H9 (cell line): Measurements from ENCODE around the gene RORC. TPM values are rescaled to one million over a fixed set of nuclear protein-coding genes. Genes with fewer than 3 reads are reported as not detected.

Source experiments
- DNase-seq: peaks from one replicate; pipeline ENCODE4 v3.0.0-alpha.2; 2017
- H2AFZ ChIP-seq: one replicate; pipeline ENCODE4 v1.6.1; 2013; ENCODE audit warnings: mild to moderate bottlenecking, low read length, control low read depth, moderate library complexity
- H2AK5ac ChIP-seq: 2 replicates; pipeline ENCODE4 v1.6.1; 2013; ENCODE audit warnings: low read length, control low read depth, mixed read lengths; ENCODE audit not compliant: insufficient read length
- H2BK120ac ChIP-seq: one replicate; pipeline ENCODE4 v1.6.1; 2013; ENCODE audit warnings: low read depth, mild to moderate bottlenecking, low read length, control low read depth, inconsistent platforms; ENCODE audit not compliant: poor library complexity, severe bottlenecking
- H2BK12ac ChIP-seq: 2 replicates; pipeline ENCODE4 v1.6.1; 2013; ENCODE audit warnings: low read length, control low read depth, mixed read lengths, low read depth; ENCODE audit not compliant: insufficient read length
- H2BK15ac ChIP-seq: 2 replicates; pipeline ENCODE4 v1.6.1; 2013; ENCODE audit warnings: low read depth, low read length, control low read depth
- H2BK20ac ChIP-seq: one replicate; pipeline ENCODE4 v1.6.1; 2013; ENCODE audit warnings: low read depth, mild to moderate bottlenecking, low read length, control low read depth, inconsistent platforms; ENCODE audit not compliant: poor library complexity, severe bottlenecking
- H2BK5ac ChIP-seq: 2 replicates; pipeline ENCODE4 v1.6.1; 2013; ENCODE audit warnings: low read length, control low read depth, mixed read lengths; ENCODE audit not compliant: insufficient read length
- H3K14ac ChIP-seq: 2 replicates; pipeline ENCODE4 v1.6.1; 2013; ENCODE audit warnings: low read length, control low read depth; ENCODE audit not compliant: insufficient read depth
- H3K18ac ChIP-seq: 2 replicates; pipeline ENCODE4 v1.6.1; 2013; ENCODE audit warnings: low read depth, mild to moderate bottlenecking, mixed read lengths, low read length, control low read depth; ENCODE audit not compliant: insufficient read length
- H3K23ac ChIP-seq: 2 replicates; pipeline ENCODE4 v1.6.1; 2013; ENCODE audit warnings: low read length, control low read depth, mixed read lengths, low read depth; ENCODE audit not compliant: insufficient read length
- H3K23me2 ChIP-seq: 2 replicates; pipeline ENCODE4 v1.6.1; 2013; ENCODE audit warnings: low read depth, mild to moderate bottlenecking, mixed read lengths, low read length, control low read depth; ENCODE audit not compliant: insufficient read length, poor library complexity, severe bottlenecking
- H3K27ac ChIP-seq: 2 replicates; pipeline ENCODE4 v1.5.1; 2013; ENCODE audit warnings: low read length, control low read depth, mixed read lengths, low read depth; ENCODE audit not compliant: insufficient read length
- H3K27me3 ChIP-seq: 2 replicates; pipeline ENCODE4 v1.6.1; 2013; ENCODE audit warnings: low read length, control low read depth, inconsistent platforms; ENCODE audit not compliant: insufficient read depth
- H3K4ac ChIP-seq: 2 replicates; pipeline ENCODE4 v1.6.1; 2013; ENCODE audit warnings: low read depth, mild to moderate bottlenecking, control low read depth, inconsistent platforms, low read length, moderate library complexity
- H3K4me1 ChIP-seq: 2 replicates; pipeline ENCODE4 v1.6.1; 2013; ENCODE audit warnings: low read length, control low read depth, inconsistent platforms; ENCODE audit not compliant: insufficient read depth
- H3K4me2 ChIP-seq: 2 replicates; pipeline ENCODE4 v1.6.1; 2013; ENCODE audit warnings: low read length, control low read depth, mixed read lengths; ENCODE audit not compliant: insufficient read length, insufficient read depth
- H3K56ac ChIP-seq: 2 replicates; pipeline ENCODE4 v1.6.1; 2013; ENCODE audit warnings: low read depth, mild to moderate bottlenecking, mixed read lengths, low read length, control low read depth; ENCODE audit not compliant: insufficient read length
- H3K79me1 ChIP-seq: 2 replicates; pipeline ENCODE4 v1.6.1; 2013; ENCODE audit warnings: low read depth, mild to moderate bottlenecking, moderate library complexity, low read length, control low read depth, inconsistent platforms; ENCODE audit not compliant: insufficient read depth, poor library complexity, severe bottlenecking
- H3K79me2 ChIP-seq: 2 replicates; pipeline ENCODE4 v1.6.1; 2013; ENCODE audit warnings: low read length, control low read depth, inconsistent platforms; ENCODE audit not compliant: insufficient read depth
- H3K9ac ChIP-seq: 2 replicates; pipeline ENCODE4 v1.6.1; 2013; ENCODE audit warnings: low read length, control low read depth, mixed read lengths; ENCODE audit not compliant: insufficient read length; ENCODE audit errors: extremely low read depth
- H3K9me3 ChIP-seq: one replicate; pipeline ENCODE4 v1.6.1; 2013; ENCODE audit warnings: low read depth, low read length, inconsistent platforms; ENCODE audit not compliant: control insufficient read depth
- H3T11ph ChIP-seq: one replicate; pipeline ENCODE4 v1.6.1; 2013; ENCODE audit warnings: mild to moderate bottlenecking, low read length, control low read depth, inconsistent platforms
- H4K20me1 ChIP-seq: one replicate; pipeline ENCODE4 v1.6.1; 2013; ENCODE audit not compliant: control insufficient read depth, insufficient read length, insufficient read depth
- H4K5ac ChIP-seq: 2 replicates; pipeline ENCODE4 v1.6.1; 2013; ENCODE audit warnings: low read depth, mild to moderate bottlenecking, mixed read lengths, low read length, control low read depth; ENCODE audit not compliant: insufficient read length
- H4K8ac ChIP-seq: replicated peaks from 2 replicates; pipeline ENCODE4 v1.6.1; 2013; ENCODE audit warnings: low read length, control low read depth, mixed read lengths, low read depth; ENCODE audit not compliant: insufficient read length
- H4K91ac ChIP-seq: 2 replicates; pipeline ENCODE4 v1.6.1; 2013; ENCODE audit warnings: low read depth, mild to moderate bottlenecking, moderate library complexity, mixed read lengths, low read length, control low read depth; ENCODE audit not compliant: insufficient read length
- H3K27ac Mint-ChIP-seq, 3 experiments: 2 replicates in 2 of 3; 3 replicates in 1 of 3; pipeline ENCODE4 v1.8.0; 2020 to 2021; ENCODE audit warnings: mixed read lengths in 3 of 3, mild to moderate bottlenecking in 1 of 3, moderate library complexity in 1 of 3
- H3K27me3 Mint-ChIP-seq: 2 replicates; pipeline ENCODE4 v1.8.0; 2021; ENCODE audit warnings: low read depth, mild to moderate bottlenecking, moderate library complexity, mixed read lengths
- H3K36me3 Mint-ChIP-seq, 3 experiments: 2 replicates in 2 of 3; 3 replicates in 1 of 3; pipeline ENCODE4 v1.8.0; 2020 to 2021; ENCODE audit warnings: low read depth in 3 of 3, mixed read lengths in 3 of 3; ENCODE audit not compliant: insufficient read depth in 1 of 3
- H3K4me1 Mint-ChIP-seq, 2 experiments: 2 replicates each; pipeline ENCODE4 v1.8.0; 2020; ENCODE audit warnings: mixed read lengths in 2 of 2
- H3K4me3 Mint-ChIP-seq, 2 experiments: 2 replicates in 1 of 2; 3 replicates in 1 of 2; pipeline ENCODE4 v1.8.0; 2020 to 2021; ENCODE audit warnings: mild to moderate bottlenecking in 2 of 2, mixed read lengths in 2 of 2, moderate library complexity in 1 of 2
- H3K9me3 Mint-ChIP-seq, 2 experiments: 2 replicates in 1 of 2; 3 replicates in 1 of 2; pipeline ENCODE4 v1.8.0; 2020; ENCODE audit warnings: mild to moderate bottlenecking in 2 of 2, mixed read lengths in 2 of 2, moderate library complexity in 1 of 2
- WGBS: extraction: QIAGEN DNeasy Blood & Tissue Kit; methylation state at CpG from one replicate; pipeline ENCODE4 v1.1.7; 2013; ENCODE audit warnings: missing lambda C conversion rate, low lambda C conversion rate, mixed read lengths; ENCODE audit not compliant: insufficient read length; ENCODE audit errors: extremely low coverage; 5-methylcytosine and 5-hydroxymethylcytosine counted together
- total RNA-seq: library from RNA; stranded (reverse); gene quantifications from 2 replicates; pipeline ENCODE4 v1.2.1, GENCODE V29; 2021
- TF ChIP-seq, protein P1 (sequence below): fragments of 200-600 bp; sonication (generic); conservative IDR thresholded peaks from 3 replicates; pipeline ENCODE4 v1.8.0; 2021; ENCODE audit warnings: antibody characterized with exemption, mild to moderate bottlenecking

RORC gene
- total RNA-seq, 1 experiment from 2014 or later = 0.52 TPM

DNA sequence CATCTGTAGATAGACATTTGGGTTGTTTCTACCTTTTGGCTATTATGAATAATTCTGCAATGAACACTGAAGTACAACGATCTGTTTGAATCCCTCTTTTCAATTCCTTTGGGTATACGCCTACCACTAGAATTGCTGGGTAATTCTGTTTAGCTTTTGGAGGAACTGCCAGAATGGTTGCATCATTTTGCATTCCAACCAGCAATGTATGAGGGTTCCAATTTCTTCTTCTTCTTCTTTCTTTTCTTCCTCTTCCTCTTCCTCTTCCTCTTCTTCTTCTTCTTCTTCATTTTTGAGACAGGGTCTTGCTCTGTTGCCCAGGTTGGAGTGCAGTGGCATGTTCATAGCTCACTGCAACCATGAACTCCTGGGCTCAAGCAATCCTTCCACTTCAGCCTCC, 35.7 kb upstream of the RORC start:
- H3K4me3 Mint-ChIP-seq = no peak overlapping the region
- Histone ChIP-seq H3K27me3 (peaks cover 7% of the 10 kb centered on the region; the same call in 1 of the 2 replicates), H3K23me2 (no peaks in the 10 kb centered on the region), H2BK120ac (no peak overlapping the region), H4K91ac (no peak overlapping the region), H3K9ac (no peak overlapping the region), H3K56ac (no peak overlapping the region), H2BK20ac (no peak overlapping the region), H3K18ac (no peak overlapping the region), H4K8ac (no peak overlapping the region), H2BK5ac (no peak overlapping the region), H3K79me2 (no peaks in the 10 kb centered on the region), H2AFZ (no peak overlapping the region), H3K4ac (no peak overlapping the region), H3K27ac (no peak overlapping the region), H4K20me1 (no peaks in the 10 kb centered on the region), H3K79me1 (no peaks in the 10 kb centered on the region), H3K4me2 (no peak overlapping the region), H2BK15ac (no peak overlapping the region), H3K14ac (no peak overlapping the region), H2AK5ac (no peak overlapping the region), H3K4me1 (no peaks in the 10 kb centered on the region), H3T11ph (no peak overlapping the region), H3K23ac (no peak overlapping the region), H4K5ac (no peak overlapping the region), H3K9me3 (no peaks in the 10 kb centered on the region), H2BK12ac (no peak overlapping the region)
- peaks cover 3 to 4% of the 10 kb centered on the region in 2 experiments for H3K4me1 Mint-ChIP-seq
- TF ChIP-seq, protein P1, sequence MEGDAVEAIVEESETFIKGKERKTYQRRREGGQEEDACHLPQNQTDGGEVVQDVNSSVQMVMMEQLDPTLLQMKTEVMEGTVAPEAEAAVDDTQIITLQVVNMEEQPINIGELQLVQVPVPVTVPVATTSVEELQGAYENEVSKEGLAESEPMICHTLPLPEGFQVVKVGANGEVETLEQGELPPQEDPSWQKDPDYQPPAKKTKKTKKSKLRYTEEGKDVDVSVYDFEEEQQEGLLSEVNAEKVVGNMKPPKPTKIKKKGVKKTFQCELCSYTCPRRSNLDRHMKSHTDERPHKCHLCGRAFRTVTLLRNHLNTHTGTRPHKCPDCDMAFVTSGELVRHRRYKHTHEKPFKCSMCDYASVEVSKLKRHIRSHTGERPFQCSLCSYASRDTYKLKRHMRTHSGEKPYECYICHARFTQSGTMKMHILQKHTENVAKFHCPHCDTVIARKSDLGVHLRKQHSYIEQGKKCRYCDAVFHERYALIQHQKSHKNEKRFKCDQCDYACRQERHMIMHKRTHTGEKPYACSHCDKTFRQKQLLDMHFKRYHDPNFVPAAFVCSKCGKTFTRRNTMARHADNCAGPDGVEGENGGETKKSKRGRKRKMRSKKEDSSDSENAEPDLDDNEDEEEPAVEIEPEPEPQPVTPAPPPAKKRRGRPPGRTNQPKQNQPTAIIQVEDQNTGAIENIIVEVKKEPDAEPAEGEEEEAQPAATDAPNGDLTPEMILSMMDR = no peak
- peaks cover 56% of the 10 kb centered on the region for H3K27me3 Mint-ChIP-seq
- H3K27ac Mint-ChIP-seq = no peak overlapping the region
- no peaks in the 10 kb centered on the region for H3K9me3 Mint-ChIP-seq
- no peak for DNase-seq
- no CpG with 5 or more reads among the region's 2 CpGs for WGBS
- no peaks in the 10 kb centered on the region for H3K36me3 Mint-ChIP-seq
